GM20000 (cell line): ENCODE data around the gene WDR45B.

Experiments
- DNase-seq: peaks from one replicate; pipeline ENCODE4 v3.0.0; 2012; ENCODE audit warnings: low spot score
- TF ChIP-seq, protein P1 (sequence below): IDR thresholded peaks from 2 replicates; pipeline ENCODE4 v1.5.1; 2012; ENCODE audit warnings: mild to moderate bottlenecking, control low read depth; ENCODE audit errors: extremely low read depth, missing control alignments

WDR45B gene

DNA sequence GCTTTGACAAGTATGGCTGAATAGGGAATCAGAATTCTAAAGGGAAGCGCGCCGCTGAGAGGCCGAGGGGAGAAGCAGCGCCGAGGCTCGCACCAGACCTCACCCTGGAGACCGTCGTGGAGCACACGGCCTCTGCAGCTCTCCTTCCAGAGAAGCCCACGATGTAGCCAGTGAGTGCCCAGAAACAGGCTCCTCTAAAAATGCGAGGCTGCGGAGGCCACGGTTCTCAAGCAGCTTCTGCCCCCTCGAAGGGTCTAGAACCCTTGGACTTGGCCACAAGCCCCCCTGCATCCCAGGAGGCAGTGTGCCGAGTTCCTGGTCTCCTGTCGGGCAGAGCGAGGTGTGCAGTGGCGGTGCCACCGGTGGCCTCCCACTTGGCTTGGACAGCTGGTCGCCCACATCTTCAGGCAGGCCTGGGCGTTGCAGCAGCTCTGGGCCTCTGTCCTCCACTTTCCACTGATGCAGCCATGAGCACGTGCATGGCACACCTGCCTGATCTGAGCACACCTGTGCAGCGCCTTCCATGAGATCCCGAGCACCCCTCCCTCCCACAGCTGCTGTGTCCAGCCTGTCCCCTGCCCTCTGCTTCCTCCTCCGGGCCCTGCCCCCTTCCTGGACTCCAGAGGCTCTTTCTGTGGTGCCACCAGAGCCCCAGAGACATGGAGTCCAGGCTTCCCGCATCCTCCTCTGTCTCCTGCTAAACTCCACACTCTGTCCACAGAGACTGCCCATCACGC, 18.9 kb upstream of the WDR45B start:
- DNase-seq, result no peak
- TF ChIP-seq, protein P1, sequence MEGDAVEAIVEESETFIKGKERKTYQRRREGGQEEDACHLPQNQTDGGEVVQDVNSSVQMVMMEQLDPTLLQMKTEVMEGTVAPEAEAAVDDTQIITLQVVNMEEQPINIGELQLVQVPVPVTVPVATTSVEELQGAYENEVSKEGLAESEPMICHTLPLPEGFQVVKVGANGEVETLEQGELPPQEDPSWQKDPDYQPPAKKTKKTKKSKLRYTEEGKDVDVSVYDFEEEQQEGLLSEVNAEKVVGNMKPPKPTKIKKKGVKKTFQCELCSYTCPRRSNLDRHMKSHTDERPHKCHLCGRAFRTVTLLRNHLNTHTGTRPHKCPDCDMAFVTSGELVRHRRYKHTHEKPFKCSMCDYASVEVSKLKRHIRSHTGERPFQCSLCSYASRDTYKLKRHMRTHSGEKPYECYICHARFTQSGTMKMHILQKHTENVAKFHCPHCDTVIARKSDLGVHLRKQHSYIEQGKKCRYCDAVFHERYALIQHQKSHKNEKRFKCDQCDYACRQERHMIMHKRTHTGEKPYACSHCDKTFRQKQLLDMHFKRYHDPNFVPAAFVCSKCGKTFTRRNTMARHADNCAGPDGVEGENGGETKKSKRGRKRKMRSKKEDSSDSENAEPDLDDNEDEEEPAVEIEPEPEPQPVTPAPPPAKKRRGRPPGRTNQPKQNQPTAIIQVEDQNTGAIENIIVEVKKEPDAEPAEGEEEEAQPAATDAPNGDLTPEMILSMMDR, result no peak

- TF ChIP-seq, protein P1, result no peak
- DNase-seq, result no peak
Observed at GRCh38 chr17:82665891-82666290, 17.6 kb upstream of the WDR45B start.

DNA sequence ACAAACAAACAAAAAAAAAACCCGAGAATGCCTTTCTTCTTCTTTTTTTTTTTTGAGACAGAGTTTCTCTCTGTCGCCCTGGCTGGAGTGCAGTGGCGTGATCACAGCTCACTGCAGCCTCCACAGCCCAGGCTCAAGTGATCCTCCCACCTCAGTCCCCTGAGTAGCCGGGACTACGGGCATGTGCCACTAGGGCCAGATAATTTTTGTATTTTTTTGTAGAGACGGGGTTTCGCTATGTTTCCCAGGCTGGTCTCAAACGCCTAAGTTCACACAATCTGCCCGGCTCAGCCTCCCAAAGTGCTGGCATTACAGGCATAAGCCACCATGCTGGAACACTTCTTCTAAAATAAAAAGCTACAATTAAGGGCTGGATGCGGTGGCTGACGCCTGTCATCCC, 17.0 kb upstream of the WDR45B start:
- TF ChIP-seq, protein P1, result no peak
- DNase-seq, result no peak

DNA sequence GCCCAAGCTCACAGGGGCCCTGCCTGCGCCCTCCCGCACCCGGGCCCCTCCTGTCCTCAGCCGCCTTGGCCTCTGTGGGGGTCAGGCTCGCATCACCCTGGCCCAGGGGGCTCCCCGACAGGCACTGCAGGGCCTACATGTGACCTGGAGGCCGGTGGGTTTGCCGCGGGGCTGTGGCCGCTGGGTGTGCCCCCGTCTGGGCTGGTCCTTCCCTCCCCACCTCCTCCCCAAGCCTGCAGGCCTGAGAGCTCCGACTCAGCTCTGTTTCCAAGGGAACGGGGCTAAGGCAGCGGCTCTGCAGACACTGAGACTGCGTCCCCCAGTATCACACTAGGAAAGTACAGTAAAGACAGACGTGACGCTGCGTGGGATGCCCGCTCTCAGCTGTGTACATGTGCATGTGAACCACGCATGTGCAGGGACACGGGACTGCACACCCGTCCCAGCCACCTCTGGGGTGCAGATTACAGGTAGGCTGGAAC, 16.5 kb upstream of the WDR45B start:
- TF ChIP-seq, protein P1, result no peak
- DNase-seq, result no peak

DNA sequence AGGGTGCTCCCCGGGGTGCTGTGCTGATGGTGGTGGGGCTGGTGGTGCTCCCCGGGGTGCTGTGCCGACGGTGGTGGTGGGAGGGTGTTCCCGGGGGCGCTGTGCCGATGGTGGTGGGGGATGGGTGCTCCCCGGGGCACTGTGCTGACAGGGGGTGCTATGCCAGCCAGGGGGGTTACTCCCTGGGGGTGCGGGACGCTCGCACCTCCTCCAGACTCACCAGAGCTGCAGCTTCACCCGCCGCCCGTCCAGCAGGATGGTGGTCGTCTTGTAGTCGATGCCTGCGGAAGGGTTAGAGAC, 16.0 kb upstream of the WDR45B start:
- no peak for DNase-seq
- TF ChIP-seq, protein P1, result no peak

DNA sequence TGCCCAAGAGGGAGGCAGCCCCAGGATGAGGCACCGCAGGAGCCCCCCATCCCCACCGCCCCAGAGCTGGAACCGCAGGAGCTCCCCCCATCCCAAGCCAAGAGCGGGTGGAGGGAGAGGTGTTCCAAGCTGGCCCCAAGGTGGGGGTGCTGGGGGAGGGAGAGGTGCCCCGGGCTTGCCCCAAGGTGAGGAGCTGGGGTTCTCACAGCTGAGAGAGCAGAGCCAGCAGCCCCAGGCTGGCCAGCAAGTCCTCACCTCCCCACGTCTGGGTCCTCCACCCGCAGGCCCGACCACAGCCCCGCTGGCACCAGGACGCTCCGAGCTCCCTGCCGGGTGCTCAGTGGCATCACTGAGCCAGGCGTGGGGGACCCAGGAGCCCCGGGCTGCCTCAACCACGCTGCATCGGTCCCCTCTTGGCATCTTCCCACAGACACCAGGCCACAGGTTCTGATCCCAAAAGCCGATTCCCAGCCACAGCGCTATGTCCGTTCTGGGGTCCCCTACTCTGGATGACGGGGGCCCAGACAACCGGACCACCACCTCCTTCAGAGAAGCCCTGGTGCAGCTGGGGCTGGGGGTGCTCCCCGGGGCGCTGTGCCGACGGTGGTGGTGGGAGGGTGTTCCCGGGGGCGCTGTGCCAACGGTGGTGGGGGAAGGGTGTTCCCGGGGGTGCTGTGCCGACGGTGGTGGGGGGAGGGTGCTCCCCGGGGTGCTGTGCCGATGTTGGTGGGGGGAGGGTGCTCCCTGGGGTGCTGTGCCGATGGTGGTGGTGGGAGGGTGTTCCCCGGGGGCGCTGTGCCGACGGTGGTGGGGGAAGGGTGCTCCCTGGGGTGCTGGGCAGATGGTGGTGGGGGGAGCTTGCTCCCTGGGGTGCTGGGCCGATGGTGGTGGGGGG, 15.4 kb upstream of the WDR45B start:
- TF ChIP-seq, protein P1, result no peak
- no peak for DNase-seq

DNA sequence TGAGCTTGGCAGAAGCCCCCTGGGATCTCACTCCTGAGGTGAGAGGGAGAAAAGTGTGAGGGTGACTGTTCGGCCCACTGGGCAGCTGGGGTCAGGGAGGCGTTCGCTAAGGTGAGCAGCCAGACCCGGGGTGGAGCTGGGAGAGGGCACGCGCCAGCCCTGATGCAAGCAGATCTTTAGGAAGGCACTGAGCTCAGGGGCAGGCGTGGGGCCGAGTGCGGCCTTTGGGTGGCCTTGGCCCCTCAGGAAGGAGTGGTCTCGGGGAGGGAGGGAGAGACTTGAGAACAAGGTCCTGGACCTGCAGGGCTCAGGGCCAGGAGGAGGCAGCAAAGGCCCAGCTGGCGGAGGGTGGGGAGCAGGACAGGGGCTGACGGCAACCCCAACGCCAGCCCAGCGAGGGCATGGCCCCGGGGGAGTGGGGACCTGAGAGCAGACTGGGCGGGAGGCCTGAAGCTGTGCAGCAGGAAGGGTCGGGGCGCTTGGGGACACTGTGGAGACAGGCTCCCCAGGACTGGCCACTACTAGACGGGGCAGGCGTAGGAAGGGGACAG, 14.5 kb upstream of the WDR45B start:
- TF ChIP-seq, protein P1, result no peak
- no peak for DNase-seq
